HUES48 (cell line): ENCODE measurements around the gene CYP19A1.

Source experiments
- H3K27ac ChIP-seq: one replicate; pipeline ENCODE4 v1.7.0; 2013; ENCODE audit warnings: low read depth, low read length, inconsistent platforms
- H3K27me3 ChIP-seq: 2 replicates; pipeline ENCODE4 v1.6.1; 2013; ENCODE audit warnings: mild to moderate bottlenecking, low read length; ENCODE audit not compliant: control insufficient read depth, insufficient read depth
- H3K36me3 ChIP-seq: 2 replicates; pipeline ENCODE4 v1.6.1; 2013; ENCODE audit warnings: low read length; ENCODE audit not compliant: control insufficient read depth, insufficient read depth
- H3K4me1 ChIP-seq: 2 replicates; pipeline ENCODE4 v1.6.1; 2013; ENCODE audit warnings: mild to moderate bottlenecking, low read length; ENCODE audit not compliant: control insufficient read depth, insufficient read depth
- H3K4me3 ChIP-seq: 2 replicates; pipeline ENCODE4 v1.5.1; 2013; ENCODE audit warnings: mild to moderate bottlenecking, low read depth, low read length
- H3K9ac ChIP-seq: 2 replicates; pipeline ENCODE4 v1.6.1; 2013; ENCODE audit warnings: mild to moderate bottlenecking, low read depth, low read length, moderate library complexity
- H3K9me3 ChIP-seq: 2 replicates; pipeline ENCODE4 v1.6.1; 2013; ENCODE audit warnings: low read length; ENCODE audit not compliant: control insufficient read depth, insufficient read depth

CYP19A1 gene

DNA sequence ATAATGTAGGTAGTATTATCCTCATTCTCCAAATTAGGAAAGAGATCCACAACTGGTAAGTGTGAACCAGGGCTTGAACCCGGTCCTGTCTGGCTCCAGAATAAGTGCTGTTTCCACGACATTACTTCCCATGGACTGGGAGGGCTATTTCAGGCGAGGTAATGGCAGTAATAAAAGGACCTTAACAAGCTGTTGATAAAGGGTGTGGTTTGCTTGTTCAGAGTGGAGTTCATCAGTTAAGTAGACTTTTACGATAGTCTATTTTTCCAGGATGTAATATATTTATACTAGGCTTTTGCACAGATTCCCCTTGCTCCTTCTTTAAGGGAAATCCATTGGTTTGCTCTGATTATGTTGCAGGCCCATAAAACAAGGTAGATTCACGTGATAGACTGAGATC, 155.3 kb downstream of the CYP19A1 start:
- H3K36me3 ChIP-seq: no peaks in the 10 kb centered on the region
- no peaks in the 10 kb centered on the region for H3K4me1 ChIP-seq
- H3K4me3 ChIP-seq: no peak overlapping the region
- no peak overlapping the region for H3K27ac ChIP-seq
- no peaks in the 10 kb centered on the region for H3K27me3 ChIP-seq
- no peak overlapping the region for H3K9ac ChIP-seq
- H3K9me3 ChIP-seq: no peaks in the 10 kb centered on the region

- Histone ChIP-seq H3K36me3 (no peaks in the 10 kb centered on the region), H3K4me1 (no peaks in the 10 kb centered on the region), H3K27me3 (no peaks in the 10 kb centered on the region), H3K9me3 (no peaks in the 10 kb centered on the region), H3K27ac (no peak overlapping the region), H3K4me3 (no peak overlapping the region), H3K9ac (no peak overlapping the region)
These were observed 156.5 kb downstream of the CYP19A1 start for GRCh38 chr15:51181905-51182304.

- H3K27ac ChIP-seq: no peak overlapping the region
- no peaks in the 10 kb centered on the region for H3K9me3 ChIP-seq
- no peaks in the 10 kb centered on the region for H3K4me1 ChIP-seq
- H3K4me3 ChIP-seq: no peak overlapping the region
- no peaks in the 10 kb centered on the region for H3K27me3 ChIP-seq
- no peaks in the 10 kb centered on the region for H3K36me3 ChIP-seq
- no peak overlapping the region for H3K9ac ChIP-seq
These were observed 157.2 kb downstream of the CYP19A1 start for GRCh38 chr15:51181221-51181620.

DNA sequence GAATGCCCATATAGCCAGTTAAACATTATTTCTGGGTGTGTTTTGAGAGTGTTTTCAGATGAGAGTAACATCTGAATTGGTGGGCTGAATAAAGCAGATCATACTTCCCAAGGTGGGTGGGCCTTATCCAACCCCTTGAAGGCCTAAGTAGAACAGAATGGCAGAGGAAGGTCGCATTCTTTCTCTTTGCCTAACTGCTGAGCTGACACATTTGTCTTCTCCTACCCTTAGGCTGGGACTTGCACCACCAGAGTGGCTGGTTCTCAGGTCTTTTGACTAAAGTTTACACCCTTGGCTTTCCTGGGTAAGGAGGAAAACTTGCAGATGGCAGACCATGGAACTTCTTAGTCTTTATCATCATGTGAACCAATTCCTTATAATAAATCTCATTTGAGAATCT, 157.9 kb downstream of the CYP19A1 start:
- no peak overlapping the region for H3K27ac ChIP-seq
- H3K27me3 ChIP-seq: no peaks in the 10 kb centered on the region
- no peak overlapping the region for H3K4me3 ChIP-seq
- no peaks in the 10 kb centered on the region for H3K36me3 ChIP-seq
- no peaks in the 10 kb centered on the region for H3K9me3 ChIP-seq
- H3K4me1 ChIP-seq: no peaks in the 10 kb centered on the region
- H3K9ac ChIP-seq: no peak overlapping the region

DNA sequence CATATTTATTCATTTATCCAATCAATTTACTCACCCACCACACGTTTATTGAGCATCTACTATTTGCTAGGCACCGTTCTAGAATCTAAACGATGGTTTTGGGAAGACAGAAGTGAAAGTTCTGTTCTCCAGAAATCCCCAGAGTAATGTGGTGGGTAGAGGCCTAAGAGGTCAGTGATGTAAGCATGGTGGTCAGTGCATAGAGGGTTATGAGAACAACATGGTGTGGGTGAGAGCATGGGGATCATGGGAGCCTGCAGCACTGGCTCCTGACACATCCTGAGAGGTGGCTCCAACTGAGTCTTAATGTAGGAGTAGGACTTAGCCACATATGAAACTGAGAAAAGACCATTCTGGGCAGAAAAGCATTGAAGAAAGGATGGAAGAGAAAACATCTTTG, 158.4 kb downstream of the CYP19A1 start:
- Histone ChIP-seq H3K9ac (no peak overlapping the region), H3K4me3 (no peak overlapping the region)

GRCh38 chr15:51172193-51172592, 166.2 kb downstream of the CYP19A1 start:
- no peak overlapping the region for H3K27ac ChIP-seq
- H3K4me3 ChIP-seq: no peak overlapping the region
- no peaks in the 10 kb centered on the region for H3K9me3 ChIP-seq
- H3K4me1 ChIP-seq: no peaks in the 10 kb centered on the region
- H3K27me3 ChIP-seq: no peaks in the 10 kb centered on the region
- H3K9ac ChIP-seq: no peak overlapping the region
- H3K36me3 ChIP-seq: no peaks in the 10 kb centered on the region

More for the DNA sequence above, 158.4 kb downstream of the CYP19A1 start:
- no peaks in the 10 kb centered on the region for H3K4me1 ChIP-seq
- no peaks in the 10 kb centered on the region for H3K9me3 ChIP-seq
- no peaks in the 10 kb centered on the region for H3K27me3 ChIP-seq
- H3K36me3 ChIP-seq: no peaks in the 10 kb centered on the region
- H3K27ac ChIP-seq: no peak overlapping the region

DNA sequence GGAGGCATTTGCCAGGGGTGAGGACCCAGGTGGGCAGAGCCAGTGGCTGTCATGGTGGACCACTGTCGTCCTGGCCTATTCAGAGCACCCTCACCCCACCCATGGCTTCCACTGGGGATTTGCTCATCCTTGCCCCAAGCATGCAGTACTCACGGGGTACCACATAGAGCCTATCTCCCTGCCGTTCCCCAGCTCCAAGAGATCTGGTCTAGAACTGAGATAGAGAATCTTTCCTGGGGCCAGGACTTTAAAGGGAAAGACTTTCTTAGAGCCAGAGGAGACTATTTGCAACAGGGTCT, 166.8 kb downstream of the CYP19A1 start:
- Histone ChIP-seq H3K4me1 (no peaks in the 10 kb centered on the region), H3K9me3 (no peaks in the 10 kb centered on the region), H3K4me3 (no peak overlapping the region), H3K27ac (no peak overlapping the region), H3K27me3 (no peaks in the 10 kb centered on the region), H3K36me3 (no peaks in the 10 kb centered on the region), H3K9ac (no peak overlapping the region)

DNA sequence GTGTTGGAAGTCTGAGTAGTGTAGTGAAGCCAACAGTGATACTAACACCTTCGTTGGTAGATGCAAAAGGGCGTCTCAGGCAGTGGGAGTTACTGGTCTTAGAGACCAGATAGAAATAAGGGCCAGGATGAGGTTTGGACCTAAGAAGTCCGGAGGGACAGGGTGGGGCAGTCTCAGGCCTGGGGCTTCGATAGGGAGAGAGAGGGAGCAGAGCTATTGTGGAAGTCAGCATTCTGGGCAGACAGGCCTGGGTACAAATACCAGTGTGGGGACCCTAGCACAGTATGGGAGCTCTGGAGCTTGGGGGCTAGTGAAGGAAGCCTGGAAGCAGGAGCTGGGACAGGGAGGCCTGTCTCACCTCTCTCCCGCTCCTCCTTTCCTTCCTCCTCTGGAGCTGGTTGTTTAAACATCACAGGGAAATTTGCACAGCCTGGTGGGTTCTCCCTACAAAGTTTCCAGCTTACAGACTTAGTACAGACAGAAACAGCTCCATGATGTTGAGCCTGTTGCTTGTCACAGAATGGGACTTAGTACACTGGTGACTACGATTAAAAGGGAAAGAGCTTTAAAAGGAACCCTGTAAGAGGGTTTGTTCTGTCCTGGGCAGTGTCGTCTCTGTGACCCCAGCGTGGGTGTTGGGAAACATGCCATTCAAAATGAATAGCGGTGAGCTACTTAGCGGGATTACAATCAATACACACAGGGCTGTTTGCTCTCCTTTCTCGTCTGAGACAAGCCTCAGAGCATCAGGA, 167.3 kb downstream of the CYP19A1 start:
- Histone ChIP-seq H3K36me3 (no peaks in the 10 kb centered on the region), H3K9me3 (no peaks in the 10 kb centered on the region), H3K27me3 (no peaks in the 10 kb centered on the region), H3K4me1 (no peaks in the 10 kb centered on the region), H3K27ac (no peak overlapping the region), H3K4me3 (no peak overlapping the region), H3K9ac (no peak overlapping the region)

DNA sequence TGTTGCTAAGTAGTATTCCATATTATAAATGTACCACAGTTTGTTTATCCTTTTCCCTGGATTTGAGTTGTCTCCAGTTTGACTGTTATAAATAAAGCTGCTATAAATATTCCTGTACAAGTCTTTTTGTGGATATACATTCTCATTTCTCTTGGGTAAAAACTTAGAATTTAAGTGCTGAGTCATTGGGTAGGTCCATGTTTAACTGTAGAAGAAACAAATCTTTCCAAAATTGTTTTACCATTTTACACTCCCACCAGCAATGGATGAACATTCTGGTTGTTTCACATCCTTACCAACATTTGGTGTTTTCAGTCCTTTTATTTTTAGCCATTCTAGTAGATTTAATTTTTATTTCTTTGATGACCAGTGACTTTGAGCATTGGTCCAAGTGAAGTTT, 169.7 kb downstream of the CYP19A1 start:
- Histone ChIP-seq H3K36me3 (no peaks in the 10 kb centered on the region), H3K27ac (no peak overlapping the region), H3K27me3 (no peaks in the 10 kb centered on the region), H3K4me3 (no peak overlapping the region), H3K9me3 (no peaks in the 10 kb centered on the region), H3K9ac (no peak overlapping the region), H3K4me1 (peaks cover 2% of the 10 kb centered on the region; the same call in 1 of the 2 replicates)

DNA sequence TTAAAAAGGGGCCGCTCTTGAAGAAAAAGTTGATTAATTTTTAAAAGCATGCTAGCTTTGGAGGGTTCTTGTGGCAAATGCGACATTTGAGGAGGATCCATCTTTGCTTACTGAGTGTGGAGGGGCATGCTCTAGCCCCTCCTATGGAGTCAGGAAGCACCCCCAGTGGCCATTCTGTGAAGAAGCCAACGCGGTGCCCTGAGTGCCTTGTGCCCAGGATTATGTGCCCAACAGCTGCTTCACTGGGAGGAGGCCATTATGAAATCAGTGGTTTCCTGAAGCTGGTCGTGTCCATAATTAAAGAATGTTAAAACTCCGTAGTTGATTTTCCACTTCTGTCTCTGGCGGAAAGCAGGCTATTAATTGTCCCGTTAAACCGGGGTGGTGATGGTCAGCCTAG, 174.6 kb downstream of the CYP19A1 start:
- Histone ChIP-seq H3K36me3 (no peaks in the 10 kb centered on the region), H3K27me3 (no peaks in the 10 kb centered on the region), H3K27ac (peak overlapping the region; percentile 68), H3K4me3 (no peak overlapping the region), H3K9me3 (no peaks in the 10 kb centered on the region), H3K4me1 (peaks cover 9% of the 10 kb centered on the region; the same call in 1 of the 2 replicates), H3K9ac (no peak overlapping the region)

- Histone ChIP-seq H3K9me3 (no peaks in the 10 kb centered on the region), H3K4me3 (no peak overlapping the region), H3K9ac (no peak overlapping the region), H3K27me3 (no peaks in the 10 kb centered on the region), H3K27ac (peak overlapping the region; percentile 68), H3K4me1 (peaks cover 9% of the 10 kb centered on the region; the same call in 1 of the 2 replicates), H3K36me3 (no peaks in the 10 kb centered on the region)
These were observed 175.3 kb downstream of the CYP19A1 start for GRCh38 chr15:51162865-51163762.
